Hepatocyte (in vitro differentiated cells): Measurements from ENCODE around the gene GPATCH11.

ENCODE experiments used
- EZH2phosphoT487 ChIP-seq: fragments of 200-600 bp; sonication (generic); IDR thresholded peaks from one replicate; pipeline ENCODE4 v1.6.1; 2018; ENCODE audit warnings: antibody characterized with exemption, mild to moderate bottlenecking, low read depth, moderate library complexity; ENCODE audit not compliant: unreplicated experiment, severe bottlenecking
- TF ChIP-seq, protein P1 (sequence below): fragments of 200-600 bp; sonication (generic); IDR thresholded peaks from 2 replicates; pipeline ENCODE4 v1.5.1; 2016; ENCODE audit warnings: antibody characterized with exemption, mild to moderate bottlenecking; ENCODE audit not compliant: poor library complexity

DNA sequence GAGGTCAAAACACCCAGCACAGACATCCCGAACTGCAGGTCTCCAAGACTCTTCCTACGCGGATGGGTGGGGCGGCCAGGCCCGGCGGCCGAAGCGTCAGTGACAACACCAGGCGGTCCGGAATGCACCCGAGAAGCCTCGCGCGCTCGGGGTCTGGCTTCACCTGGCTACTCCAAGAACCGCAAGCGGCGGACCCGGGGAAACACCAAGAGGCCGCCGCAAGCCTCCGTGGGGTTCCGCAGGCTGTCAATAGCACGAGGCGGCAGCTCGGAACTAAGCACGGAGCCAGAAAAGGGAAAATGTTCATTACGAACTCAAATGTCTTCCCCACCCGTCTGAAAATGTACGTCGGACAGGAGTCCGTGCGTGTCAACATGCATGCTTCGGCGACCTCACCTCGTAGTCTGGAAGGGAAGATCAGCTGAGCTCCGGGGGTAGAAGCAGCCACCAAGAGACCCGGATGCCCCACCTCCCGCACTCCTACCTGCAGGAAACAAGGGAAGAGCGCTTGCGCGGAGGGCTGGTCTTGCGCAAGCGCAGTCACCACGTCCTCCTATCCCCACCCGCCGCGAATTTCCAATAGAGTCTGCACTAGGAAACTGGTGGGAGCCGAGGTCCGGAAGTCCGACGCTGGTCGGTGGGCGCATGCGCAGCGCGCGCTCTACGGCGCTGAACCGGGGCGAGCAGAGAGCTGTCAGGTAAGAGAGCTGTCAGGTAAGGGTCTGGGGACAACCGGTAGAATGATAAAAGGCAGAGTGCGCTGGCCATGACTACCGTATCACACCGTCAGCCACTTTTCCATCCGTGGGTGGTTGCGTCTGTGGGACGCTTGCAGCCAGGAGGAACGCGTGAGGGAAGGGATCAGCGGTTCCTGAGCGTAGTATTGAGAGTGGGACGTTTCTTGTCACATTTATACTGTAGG, at the start of gene GPATCH11, which contains the start of gene HEATR5B:
- TF ChIP-seq, protein P1, sequence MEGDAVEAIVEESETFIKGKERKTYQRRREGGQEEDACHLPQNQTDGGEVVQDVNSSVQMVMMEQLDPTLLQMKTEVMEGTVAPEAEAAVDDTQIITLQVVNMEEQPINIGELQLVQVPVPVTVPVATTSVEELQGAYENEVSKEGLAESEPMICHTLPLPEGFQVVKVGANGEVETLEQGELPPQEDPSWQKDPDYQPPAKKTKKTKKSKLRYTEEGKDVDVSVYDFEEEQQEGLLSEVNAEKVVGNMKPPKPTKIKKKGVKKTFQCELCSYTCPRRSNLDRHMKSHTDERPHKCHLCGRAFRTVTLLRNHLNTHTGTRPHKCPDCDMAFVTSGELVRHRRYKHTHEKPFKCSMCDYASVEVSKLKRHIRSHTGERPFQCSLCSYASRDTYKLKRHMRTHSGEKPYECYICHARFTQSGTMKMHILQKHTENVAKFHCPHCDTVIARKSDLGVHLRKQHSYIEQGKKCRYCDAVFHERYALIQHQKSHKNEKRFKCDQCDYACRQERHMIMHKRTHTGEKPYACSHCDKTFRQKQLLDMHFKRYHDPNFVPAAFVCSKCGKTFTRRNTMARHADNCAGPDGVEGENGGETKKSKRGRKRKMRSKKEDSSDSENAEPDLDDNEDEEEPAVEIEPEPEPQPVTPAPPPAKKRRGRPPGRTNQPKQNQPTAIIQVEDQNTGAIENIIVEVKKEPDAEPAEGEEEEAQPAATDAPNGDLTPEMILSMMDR, result no peak
- TF ChIP-seq EZH2phosphoT487, result no peak
